HCT116 (cell line): Measurements from ENCODE around the gene KCNIP4. TPM values are rescaled to one million over a fixed set of nuclear protein-coding genes. Genes with fewer than 3 reads are reported as not detected.

Experiments used
- ATAC-seq: fragments of 200-7000 bp; cut with Tn5 transposase; 2 replicates; pipeline ENCODE4 v1.9.1; 2020; ENCODE audit warnings: mild to moderate bottlenecking, moderate library complexity
- BruUV-seq: library from RNA; stranded (reverse); fragments of 400-500 nt; replicated peaks from 2 replicates; lab custom pipeline; 2021; lab: Mats Ljungman, UMichigan
- CTCF ChIA-PET: fragments of 300-600 bp; sonication (Branson Sonifier 250); formaldehyde crosslinking; loops from one replicate; lab custom pipeline; 2021; ENCODE audit warnings: antibody characterized with exemption; lab: Charles Lee
- POLR2A ChIA-PET: fragments of 300-600, 350-600 bp; sonication (Branson Sonifier 250); formaldehyde crosslinking; loops from one replicate; lab custom pipeline; 2021; ENCODE audit warnings: antibody characterized with exemption; lab: Charles Lee
- RAD21 ChIA-PET, 2 experiments: fragments of 300-600 bp; sonication (Branson Sonifier 250); formaldehyde crosslinking; loops; one replicate each; lab custom pipeline; 2023; ENCODE audit warnings: low total read pairs in 2 of 2; ENCODE audit not compliant: uncharacterized antibody in 2 of 2, unreplicated experiment in 2 of 2, low non-redundant PET in 1 of 2; lab: Charles Lee
- DNase-seq: peaks from one replicate; pipeline ENCODE4 v3.0.0-alpha.2; 2010; ENCODE audit warnings: low read depth, low spot score
- H2AFZ ChIP-seq: fragments of 200-600 bp; shearing (Covaris generic), sonication (generic); 2 replicates; pipeline ENCODE4 v1.6.1; 2017; ENCODE audit warnings: low read depth, mixed run types, mixed read lengths, antibody characterized with exemption, low read length; ENCODE audit not compliant: poor library complexity, severe bottlenecking
- H3K27ac ChIP-seq: 2 replicates; pipeline ENCODE4 v1.5.1; 2012; ENCODE audit warnings: low read depth, low read length
- H3K27me3 ChIP-seq: fragments of 200-600 bp; sonication (generic); 2 replicates; pipeline ENCODE4 v1.6.1; 2016; ENCODE audit warnings: mixed run types, low read length, mixed read lengths; ENCODE audit not compliant: insufficient read depth
- H3K36me3 ChIP-seq, 2 experiments: fragments of 200-500 bp in 1 of 2; fragments of 200-600 bp in 1 of 2; sonication (Bioruptor generic) in 1 of 2; sonication (generic) in 1 of 2; 2 replicates each; pipeline versions ENCODE4 v1.5.1 to v1.6.1; 2014 to 2016; ENCODE audit warnings: low read length in 2 of 2, inconsistent platforms in 1 of 2, mixed read lengths in 1 of 2, mixed run types in 1 of 2; ENCODE audit not compliant: insufficient read depth in 2 of 2, control insufficient read depth in 1 of 2
- H3K4me1 ChIP-seq, 2 experiments: fragments of 200-600 bp in 1 of 2; sonication (generic) in 1 of 2; 2 replicates each; pipeline versions ENCODE4 v1.5.1 to v1.6.1; 2012 to 2017; ENCODE audit warnings: low read length in 2 of 2, inconsistent platforms in 1 of 2, mild to moderate bottlenecking in 1 of 2, mixed read lengths in 1 of 2, mixed run types in 1 of 2, moderate library complexity in 1 of 2; ENCODE audit not compliant: insufficient read depth in 2 of 2, control insufficient read depth in 1 of 2
- H3K4me2 ChIP-seq: fragments of 200-600 bp; sonication (generic); 2 replicates; pipeline ENCODE4 v1.6.1; 2017; ENCODE audit warnings: mixed run types, low read length, mixed read lengths
- H3K4me3 ChIP-seq, 2 experiments: fragments of 200-600 bp in 1 of 2; sonication (generic) in 1 of 2; replicated peaks in 1 of 2; 2 replicates each; pipeline ENCODE4 v1.5.1; 2011 to 2016; ENCODE audit warnings: low read length in 2 of 2, control low read depth in 1 of 2, low read depth in 1 of 2, mild to moderate bottlenecking in 1 of 2, mixed read lengths in 1 of 2, mixed run types in 1 of 2
- H3K79me2 ChIP-seq: fragments of 200-600 bp; sonication (generic); 2 replicates; pipeline ENCODE4 v1.6.1; 2017; ENCODE audit warnings: mild to moderate bottlenecking, mixed run types, low read length, moderate library complexity, mixed read lengths; ENCODE audit not compliant: insufficient read depth
- H3K9ac ChIP-seq: fragments of 200-600 bp; sonication (generic); 2 replicates; pipeline ENCODE4 v1.6.1; 2016; ENCODE audit warnings: low read length, mixed read lengths
- H3K9me2 ChIP-seq: fragments of 200-600 bp; sonication (generic), shearing (Covaris generic); 2 replicates; pipeline ENCODE4 v1.6.1; 2017; ENCODE audit warnings: mixed run types, mild to moderate bottlenecking, moderate library complexity; ENCODE audit not compliant: insufficient read depth
- H3K9me3 ChIP-seq, 2 experiments: fragments of 200-500 bp in 1 of 2; fragments of 200-600 bp in 1 of 2; sonication (Bioruptor generic) in 1 of 2; sonication (generic) in 1 of 2; 2 replicates each; pipeline ENCODE4 v1.6.1; 2014 to 2017; ENCODE audit warnings: low read length in 2 of 2, mixed read lengths in 2 of 2, inconsistent platforms in 1 of 2, low read depth in 1 of 2, mild to moderate bottlenecking in 1 of 2, mixed run types in 1 of 2, moderate library complexity in 1 of 2; ENCODE audit not compliant: control insufficient read depth in 1 of 2, insufficient read depth in 1 of 2
- H4K20me1 ChIP-seq: fragments of 200-600 bp; sonication (generic), shearing (Covaris generic); 2 replicates; pipeline ENCODE4 v1.6.1; 2017; ENCODE audit warnings: mixed run types, mild to moderate bottlenecking, moderate library complexity; ENCODE audit not compliant: insufficient read depth
- CBX3 ChIP-seq: IDR thresholded peaks from 2 replicates; pipeline ENCODE4 v1.6.1; 2012; ENCODE audit warnings: low read depth
- EGR1 ChIP-seq: IDR thresholded peaks from 2 replicates; pipeline ENCODE4 v1.6.1; 2012; ENCODE audit warnings: low read depth
- ELF1 ChIP-seq: IDR thresholded peaks from 2 replicates; pipeline ENCODE4 v1.6.1; 2012; ENCODE audit warnings: low read depth, borderline replicate concordance
- FOSL1 ChIP-seq: IDR thresholded peaks from 2 replicates; pipeline ENCODE4 v1.6.1; 2012; ENCODE audit warnings: low read depth
- JUND ChIP-seq: IDR thresholded peaks from 2 replicates; pipeline ENCODE4 v1.6.1; 2012
- MAX ChIP-seq: IDR thresholded peaks from 2 replicates; pipeline ENCODE4 v1.6.1; 2012
- POLR2A ChIP-seq: IDR thresholded peaks from 2 replicates; pipeline ENCODE4 v1.7.0; 2011; ENCODE audit warnings: borderline replicate concordance; ENCODE audit not compliant: insufficient read depth, insufficient read length; ENCODE audit errors: extremely low read depth
- POLR2AphosphoS5 ChIP-seq: IDR thresholded peaks from 2 replicates; pipeline ENCODE4 v1.6.1; 2011; ENCODE audit warnings: mild to moderate bottlenecking, low read depth, low read length, moderate library complexity
- SP1 ChIP-seq: IDR thresholded peaks from 2 replicates; pipeline ENCODE4 v1.6.1; 2012; ENCODE audit warnings: low read depth
- SRF ChIP-seq: IDR thresholded peaks from 2 replicates; pipeline ENCODE4 v1.6.1; 2012; ENCODE audit warnings: low read depth
- YY1 ChIP-seq: IDR thresholded peaks from 2 replicates; pipeline ENCODE4 v1.6.1; 2011; ENCODE audit warnings: low read length, low read depth, moderate library complexity, mild to moderate bottlenecking; ENCODE audit not compliant: insufficient replicate concordance; ENCODE audit errors: extremely low read depth
- ZFX ChIP-seq: fragments of 450-650 bp; IDR thresholded peaks from 2 replicates; pipeline ENCODE4 v1.6.1; 2017
- intact Hi-C: fragments of 100-400 bp; cut with micrococcal nuclease; formaldehyde crosslinking; loops from 2 replicates; pipeline ENCODE4 v1.10.0; 2022
- total RNA-seq: library from RNA; stranded (reverse); gene quantifications from one replicate; pipeline ENCODE4 v1.2.1, GENCODE V29; 2021; ENCODE audit not compliant: unreplicated experiment
- TF ChIP-seq, protein P1 (sequence below): IDR thresholded peaks from 2 replicates; pipeline ENCODE4 v1.6.1; 2012
- TF ChIP-seq, protein P2 (sequence below): IDR thresholded peaks from 2 replicates; pipeline ENCODE4 v1.6.1; 2012; ENCODE audit warnings: low read depth
- TF ChIP-seq, protein P3 (sequence below): IDR thresholded peaks from 2 replicates; pipeline ENCODE4 v1.6.1; 2011; ENCODE audit warnings: mild to moderate bottlenecking, low read length, moderate library complexity; ENCODE audit not compliant: insufficient replicate concordance; ENCODE audit errors: extremely low read depth

KCNIP4 gene
- total RNA-seq, 1 experiment from 2014 or later = not detected

DNA sequence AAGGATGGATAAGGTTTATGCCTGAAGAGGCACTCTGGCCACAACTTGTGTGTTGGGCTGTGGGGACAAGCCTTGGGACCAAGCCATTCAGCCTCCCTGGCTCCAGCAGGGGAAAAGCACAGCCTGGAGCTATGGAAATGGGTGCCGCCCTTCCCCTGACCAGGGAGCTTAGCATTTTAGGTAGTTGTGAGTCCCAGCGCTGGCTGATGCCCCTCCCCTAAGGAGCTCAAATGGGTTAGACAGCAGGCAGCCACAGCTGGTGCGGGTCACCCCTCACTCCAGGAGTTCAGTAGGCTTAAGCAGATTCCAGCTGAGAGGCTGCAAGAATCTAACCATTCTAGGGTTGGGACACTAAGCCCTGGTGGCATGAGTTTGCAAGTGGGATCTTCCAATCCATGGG is 172.9 kb downstream of the KCNIP4 start:
- DNase-seq (no peak), ATAC-seq (no peak)
- no peak overlapping the region for H3K9ac ChIP-seq
- CTCF ChIA-PET = no interaction called here
- no peak overlapping the region for H2AFZ ChIP-seq
- H3K9me2 ChIP-seq = no peaks in the 10 kb centered on the region
- TF ChIP-seq YY1 = no peak
- BruUV-seq = no TSS peak
- H3K4me3 ChIP-seq = no peak overlapping the region
- H3K27me3 ChIP-seq = no peaks in the 10 kb centered on the region
- H4K20me1 ChIP-seq = no peaks in the 10 kb centered on the region
- no peaks in the 10 kb centered on the region for H3K9me3 ChIP-seq
- H3K27ac ChIP-seq = no peak overlapping the region
- intact Hi-C loops = no loop called here
- no peaks in the 10 kb centered on the region for H3K4me1 ChIP-seq
- POLR2A ChIA-PET = no interaction called here
- no peaks in the 10 kb centered on the region for H3K79me2 ChIP-seq
- H3K36me3 ChIP-seq = no peaks in the 10 kb centered on the region
- RAD21 ChIA-PET = no interaction called here
- no peak overlapping the region for H3K4me2 ChIP-seq

- no peak overlapping the region for H3K9ac ChIP-seq
- H3K27me3 ChIP-seq = no peaks in the 10 kb centered on the region
- H4K20me1 ChIP-seq = no peaks in the 10 kb centered on the region
- ChIA-PET RAD21 (no interaction called here), POLR2A (no interaction called here), CTCF (interaction anchor here (2.4 kb wide), 1 partner anchor 996 kb away, joined by 7 read pairs; no protein-coding TSS in a partner anchor)
- H3K36me3 ChIP-seq = no peaks in the 10 kb centered on the region
- no peaks in the 10 kb centered on the region for H3K79me2 ChIP-seq
- intact Hi-C loops = loop anchor here (5.0 kb wide), 1 partner anchor 1347 kb away; no protein-coding TSS in a partner anchor
- H2AFZ ChIP-seq = no peak overlapping the region
- no peak overlapping the region for H3K27ac ChIP-seq
- no peaks in the 10 kb centered on the region for H3K9me2 ChIP-seq
- BruUV-seq = no TSS peak
- no peak overlapping the region for H3K4me2 ChIP-seq
- H3K4me1 ChIP-seq = no peaks in the 10 kb centered on the region
- DNase-seq = no peak
- no peak overlapping the region for H3K4me3 ChIP-seq
- no peaks in the 10 kb centered on the region for H3K9me3 ChIP-seq
- no peak for ATAC-seq
- TF ChIP-seq, protein P1, sequence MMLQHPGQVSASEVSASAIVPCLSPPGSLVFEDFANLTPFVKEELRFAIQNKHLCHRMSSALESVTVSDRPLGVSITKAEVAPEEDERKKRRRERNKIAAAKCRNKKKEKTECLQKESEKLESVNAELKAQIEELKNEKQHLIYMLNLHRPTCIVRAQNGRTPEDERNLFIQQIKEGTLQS = no peak
- no peak for TF ChIP-seq MAX
- TF ChIP-seq JUND = no peak
- no peak for TF ChIP-seq CBX3
- no peak for TF ChIP-seq ZFX
- TF ChIP-seq, protein P2, sequence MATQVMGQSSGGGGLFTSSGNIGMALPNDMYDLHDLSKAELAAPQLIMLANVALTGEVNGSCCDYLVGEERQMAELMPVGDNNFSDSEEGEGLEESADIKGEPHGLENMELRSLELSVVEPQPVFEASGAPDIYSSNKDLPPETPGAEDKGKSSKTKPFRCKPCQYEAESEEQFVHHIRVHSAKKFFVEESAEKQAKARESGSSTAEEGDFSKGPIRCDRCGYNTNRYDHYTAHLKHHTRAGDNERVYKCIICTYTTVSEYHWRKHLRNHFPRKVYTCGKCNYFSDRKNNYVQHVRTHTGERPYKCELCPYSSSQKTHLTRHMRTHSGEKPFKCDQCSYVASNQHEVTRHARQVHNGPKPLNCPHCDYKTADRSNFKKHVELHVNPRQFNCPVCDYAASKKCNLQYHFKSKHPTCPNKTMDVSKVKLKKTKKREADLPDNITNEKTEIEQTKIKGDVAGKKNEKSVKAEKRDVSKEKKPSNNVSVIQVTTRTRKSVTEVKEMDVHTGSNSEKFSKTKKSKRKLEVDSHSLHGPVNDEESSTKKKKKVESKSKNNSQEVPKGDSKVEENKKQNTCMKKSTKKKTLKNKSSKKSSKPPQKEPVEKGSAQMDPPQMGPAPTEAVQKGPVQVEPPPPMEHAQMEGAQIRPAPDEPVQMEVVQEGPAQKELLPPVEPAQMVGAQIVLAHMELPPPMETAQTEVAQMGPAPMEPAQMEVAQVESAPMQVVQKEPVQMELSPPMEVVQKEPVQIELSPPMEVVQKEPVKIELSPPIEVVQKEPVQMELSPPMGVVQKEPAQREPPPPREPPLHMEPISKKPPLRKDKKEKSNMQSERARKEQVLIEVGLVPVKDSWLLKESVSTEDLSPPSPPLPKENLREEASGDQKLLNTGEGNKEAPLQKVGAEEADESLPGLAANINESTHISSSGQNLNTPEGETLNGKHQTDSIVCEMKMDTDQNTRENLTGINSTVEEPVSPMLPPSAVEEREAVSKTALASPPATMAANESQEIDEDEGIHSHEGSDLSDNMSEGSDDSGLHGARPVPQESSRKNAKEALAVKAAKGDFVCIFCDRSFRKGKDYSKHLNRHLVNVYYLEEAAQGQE = no peak
- no peak for TF ChIP-seq POLR2A
- no peak for TF ChIP-seq FOSL1
- TF ChIP-seq ELF1 = no peak
- TF ChIP-seq POLR2AphosphoS5 = no peak
- TF ChIP-seq SP1 = no peak
- TF ChIP-seq, protein P3, sequence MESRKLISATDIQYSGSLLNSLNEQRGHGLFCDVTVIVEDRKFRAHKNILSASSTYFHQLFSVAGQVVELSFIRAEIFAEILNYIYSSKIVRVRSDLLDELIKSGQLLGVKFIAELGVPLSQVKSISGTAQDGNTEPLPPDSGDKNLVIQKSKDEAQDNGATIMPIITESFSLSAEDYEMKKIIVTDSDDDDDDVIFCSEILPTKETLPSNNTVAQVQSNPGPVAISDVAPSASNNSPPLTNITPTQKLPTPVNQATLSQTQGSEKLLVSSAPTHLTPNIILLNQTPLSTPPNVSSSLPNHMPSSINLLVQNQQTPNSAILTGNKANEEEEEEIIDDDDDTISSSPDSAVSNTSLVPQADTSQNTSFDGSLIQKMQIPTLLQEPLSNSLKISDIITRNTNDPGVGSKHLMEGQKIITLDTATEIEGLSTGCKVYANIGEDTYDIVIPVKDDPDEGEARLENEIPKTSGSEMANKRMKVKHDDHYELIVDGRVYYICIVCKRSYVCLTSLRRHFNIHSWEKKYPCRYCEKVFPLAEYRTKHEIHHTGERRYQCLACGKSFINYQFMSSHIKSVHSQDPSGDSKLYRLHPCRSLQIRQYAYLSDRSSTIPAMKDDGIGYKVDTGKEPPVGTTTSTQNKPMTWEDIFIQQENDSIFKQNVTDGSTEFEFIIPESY = no peak
- TF ChIP-seq EGR1 = no peak
- no peak for TF ChIP-seq SRF
These were observed 179.0 kb downstream of the KCNIP4 start for GRCh38 chr4:21769404-21770147.
